ENCODE measurements around the gene ZNF558. TPM values are rescaled to one million over a fixed set of nuclear protein-coding genes. Genes with fewer than 3 reads are reported as not detected.

Gene ZNF558
- polyA plus RNA-seq, 1 of the 3 experiments (the other 2 are of a cell fraction): 22.5 TPM

- ChIA-PET CTCF (no interaction called here), POLR2A (no interaction called here)
- H3K79me2 ChIP-seq (ENCODE audit: insufficient read depth): no peaks in the 10 kb centered on the region
These were observed 49.4 kb upstream of the ZNF558 start for GRCh38 chr19:8881512-8881911.

More at GRCh38 chr19:8881512-8881911, 49.4 kb upstream of the ZNF558 start:
- DNase-seq: no peak
- Histone ChIP-seq H3K9me3 (no peaks in the 10 kb centered on the region), H3K9ac (no peak overlapping the region), H3K27me3 (ENCODE audit: insufficient read depth) (no peaks in the 10 kb centered on the region), H3K4me1 (ENCODE audit: control insufficient read depth in 1 of 2, insufficient read depth in 2 of 2, low read depth in 1 of 2, low read length in 1 of 2) (no peaks in the 10 kb centered on the region), H3F3A (replicated peaks; ENCODE audit: insufficient read depth) (no peaks in the 10 kb centered on the region), H4K20me1 (ENCODE audit: insufficient read depth) (no peaks in the 10 kb centered on the region), H3K36me3 (replicated peaks in 1 of 2; ENCODE audit: control insufficient read depth in 1 of 2, insufficient read depth in 2 of 2, low read length in 1 of 2) (no peaks in the 10 kb centered on the region), H2AFZ (ENCODE audit: low read depth) (no peak overlapping the region), H3K27ac (ENCODE audit: low read depth in 2 of 2, low read length in 1 of 2) (no peak overlapping the region), H3K4me2 (no peak overlapping the region), H3K4me3 (ENCODE audit: low read depth in 2 of 2, low read length in 1 of 2) (no peak overlapping the region), H3K9me2 (no peaks in the 10 kb centered on the region)
- TF ChIP-seq ZBTB33 (IDR thresholded peaks at IDR 0.05; ENCODE audit: borderline replicate concordance, low read depth) (no peak), NRF1 (IDR thresholded peaks at IDR 0.05; ENCODE audit: low read depth, low read length) (no peak), MAX (IDR thresholded peaks at IDR 0.05; ENCODE audit: low read depth) (no peak), IRF3 (IDR thresholded peaks at IDR 0.05; ENCODE audit: low read depth, low read length) (no peak), REST (IDR thresholded peaks at IDR 0.05; ENCODE audit: low read depth, low read length) (no peak), TCF12 (IDR thresholded peaks at IDR 0.05) (no peak), GATA2 (CRISPR knock-in tag; IDR thresholded peaks at IDR 0.05) (no peak), RFX5 (IDR thresholded peaks at IDR 0.05; ENCODE audit: low read length) (no peak), EP300 (IDR thresholded peaks at IDR 0.05; ENCODE audit: borderline replicate concordance in 1 of 2, low read depth in 1 of 2, low read length in 1 of 2) (no peak), MXI1 (IDR thresholded peaks at IDR 0.05; ENCODE audit: low read depth, low read length) (no peak), TAF1 (IDR thresholded peaks at IDR 0.05; ENCODE audit: borderline replicate concordance, low read depth, low read length) (no peak), GABPA (IDR thresholded peaks at IDR 0.05; ENCODE audit: low read depth) (no peak), FOXM1 (IDR thresholded peaks at IDR 0.05; ENCODE audit: low read depth) (no peak), SIN3A (IDR thresholded peaks at IDR 0.05; ENCODE audit: borderline replicate concordance, low read depth, low read length) (no peak), EZH2phosphoT487 (IDR thresholded peaks at IDR 0.05; ENCODE audit: borderline replicate concordance, low read depth) (no peak), RCOR1 (IDR thresholded peaks at IDR 0.05; ENCODE audit: low read length) (no peak), TEAD4 (IDR thresholded peaks at IDR 0.05; ENCODE audit: borderline replicate concordance, insufficient read depth) (no peak), CHD2 (IDR thresholded peaks at IDR 0.05; ENCODE audit: low read length, partially characterized antibody) (no peak)
